Liver (tissue), 3 donors: ENCODE data around the gene CCDC137.

Experiments
- CTCF ChIP-seq: fragments of 150-350 bp; IDR thresholded peaks from 2 replicates; pipeline ENCODE4 v1.5.1; 2017; ENCODE audit warnings: improper control_type of control experiment, low read depth, low read length; ENCODE audit not compliant: missing input control
- GABPA ChIP-seq, 2 donors: IDR thresholded peaks in 1 of 2; conservative IDR thresholded peaks in 1 of 2; 2 replicates each; pipeline ENCODE4 v1.6.1; 2016; ENCODE audit warnings: antibody characterized with exemption in 2 of 2, mild to moderate bottlenecking in 1 of 2, moderate library complexity in 1 of 2
- JUND ChIP-seq, 2 donors: IDR thresholded peaks; 2 replicates each; pipeline ENCODE4 v1.6.1; 2016; ENCODE audit warnings: antibody characterized with exemption in 2 of 2
- MAX ChIP-seq: IDR thresholded peaks from 2 replicates; pipeline ENCODE4 v1.6.1; 2016; ENCODE audit warnings: antibody characterized with exemption
- REST ChIP-seq: IDR thresholded peaks from 2 replicates; pipeline ENCODE4 v1.6.1; 2016; ENCODE audit warnings: antibody characterized with exemption, mild to moderate bottlenecking
- SP1 ChIP-seq: IDR thresholded peaks from 2 replicates; pipeline ENCODE4 v1.6.1; 2018; ENCODE audit warnings: antibody characterized with exemption, mild to moderate bottlenecking
- YY1 ChIP-seq: IDR thresholded peaks from 2 replicates; pipeline ENCODE4 v1.6.1; 2016; ENCODE audit warnings: antibody characterized with exemption, mild to moderate bottlenecking
- ZBTB33 ChIP-seq: IDR thresholded peaks from 2 replicates; pipeline ENCODE4 v1.6.1; 2016; ENCODE audit warnings: antibody characterized with exemption
- donor health status: healthy.
- donor health status: healthy.

GRCh38 chr17:81707725-81708646 lies 41.4 kb downstream of the CCDC137 start:
- TF ChIP-seq ZBTB33 (no peak), CTCF (no peak), MAX (no peak), JUND (IDR thresholded peaks at IDR 0.05) (no peak), REST (no peak), YY1 (no peak), GABPA (IDR thresholded peaks at IDR 0.05 in 1 of 2, conservative IDR thresholded peaks at IDR 0.05 in 1 of 2) (no peak), SP1 (no peak)
